ENCODE data around the gene HIPK2. TPM values are rescaled to one million over a fixed set of nuclear protein-coding genes. Genes with fewer than 3 reads are reported as not detected.
A peak's percentile ranks its signal among the peaks of the same experiment; 100 is the strongest.

The HIPK2 gene
- total RNA-seq, 1 donor from 2014 or later = 7.7 TPM

- DNase-seq = no peak
Observed at GRCh38 chr7:139647814-139648390, 129.9 kb downstream of the HIPK2 start.

GRCh38 chr7:139647085-139647484 is 130.7 kb downstream of the HIPK2 start:
- DNase-seq = no peak

DNA sequence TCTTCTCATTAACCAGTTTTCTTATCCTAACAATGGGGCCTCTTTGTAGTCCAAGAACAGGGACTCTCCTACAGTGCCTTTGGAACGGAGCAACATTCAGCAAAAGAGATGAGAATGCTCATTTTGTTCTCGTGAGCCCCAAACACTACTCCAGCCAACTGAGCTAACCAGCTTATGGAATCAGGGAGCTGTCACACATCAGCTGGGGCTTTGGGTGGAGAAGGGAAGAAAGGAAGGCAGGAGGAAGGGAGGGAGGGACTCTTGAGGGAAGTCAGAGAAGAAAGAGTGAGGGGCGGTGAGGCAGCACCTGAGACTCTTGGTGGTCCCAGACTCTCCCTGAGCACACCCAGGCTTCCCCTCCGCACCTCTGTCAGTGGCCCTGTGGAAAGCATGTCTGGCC is 131.2 kb downstream of the HIPK2 start:
- no peak for DNase-seq

- peak; percentile 27 for DNase-seq
Observed at GRCh38 chr7:139645572-139646523, 131.9 kb downstream of the HIPK2 start.

DNA sequence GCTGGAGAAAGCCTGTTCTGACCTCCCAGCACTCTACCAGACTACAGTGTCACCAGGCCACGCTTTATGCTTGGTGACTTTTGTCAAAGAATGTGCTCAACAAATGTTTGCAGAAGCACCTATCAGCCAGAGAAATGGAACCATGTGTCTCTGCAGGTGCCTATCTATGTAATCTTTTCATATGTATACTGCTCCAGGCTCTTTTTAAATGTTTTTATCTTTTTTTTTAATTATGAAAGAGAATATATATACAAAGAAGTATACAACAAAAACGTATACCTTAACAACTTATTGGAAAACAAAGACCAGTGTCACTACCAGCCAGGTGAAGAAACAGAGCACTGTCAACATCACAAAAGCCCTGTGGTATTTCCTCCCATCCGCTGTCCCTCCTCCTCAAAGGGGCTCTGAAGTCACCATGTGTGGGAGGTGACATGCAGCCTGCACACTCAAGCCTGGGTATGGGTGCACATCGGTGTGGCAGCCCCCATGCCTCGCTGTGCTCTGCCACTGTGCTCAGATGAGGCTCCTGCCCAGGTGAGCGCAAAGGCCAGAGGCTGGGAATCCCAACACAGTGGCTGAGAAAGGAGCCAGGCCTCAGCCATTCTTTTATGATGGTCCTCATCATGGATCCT is 133.7 kb downstream of the HIPK2 start:
- DNase-seq = no peak

- DNase-seq = no peak
Observed at GRCh38 chr7:139642283-139642682, 135.5 kb downstream of the HIPK2 start.

DNA sequence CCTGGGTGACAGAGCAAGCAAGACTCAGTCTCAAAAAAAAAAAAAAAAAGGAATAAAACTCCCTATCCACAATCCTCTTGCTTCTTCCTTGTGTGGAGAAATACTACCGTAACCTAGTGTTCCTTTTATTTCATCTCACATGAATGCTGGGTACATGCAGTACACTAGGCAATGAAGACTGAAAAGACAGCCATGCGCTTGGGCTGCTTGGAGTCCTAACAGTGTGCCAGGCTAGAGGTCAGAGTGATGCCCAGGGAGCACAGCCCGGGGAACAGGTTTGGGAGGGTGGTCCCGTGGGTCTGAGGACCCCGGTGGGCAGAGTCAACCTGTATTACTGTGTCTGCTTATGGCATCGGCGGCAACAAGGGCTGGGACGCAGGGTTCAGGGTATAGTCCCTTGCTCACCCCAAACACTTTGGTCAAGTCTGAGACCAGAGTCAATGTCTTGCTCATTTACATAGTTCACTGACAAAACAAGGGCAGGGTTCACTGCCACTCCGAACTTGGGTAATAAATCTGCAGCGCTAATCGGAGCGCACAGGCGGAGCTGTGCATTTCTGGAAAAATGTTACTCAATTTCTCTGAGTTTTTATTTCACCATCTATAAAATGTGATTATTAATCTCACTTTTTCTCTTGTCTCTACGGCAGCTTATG is 136.3 kb downstream of the HIPK2 start:
- DNase-seq = no peak

DNA sequence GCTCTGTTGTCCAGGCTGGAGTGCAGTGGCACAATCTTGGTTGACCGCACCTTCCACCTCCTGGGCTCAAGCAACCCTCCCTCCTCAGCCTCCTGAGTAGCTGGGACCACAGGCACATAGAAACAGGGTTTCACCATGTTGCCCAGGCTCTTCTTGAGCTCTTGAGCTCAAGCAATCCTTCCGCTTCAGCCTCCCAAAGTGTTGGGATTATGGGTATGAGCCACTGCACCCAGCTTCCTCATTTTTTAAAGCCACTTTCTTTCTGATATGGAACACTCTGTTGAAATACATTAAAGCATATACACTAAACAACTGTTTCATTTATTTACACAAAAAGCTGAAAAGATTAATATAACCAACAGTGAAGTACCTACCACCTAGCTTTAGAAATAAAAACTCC is 137.1 kb downstream of the HIPK2 start:
- DNase-seq = no peak

DNA sequence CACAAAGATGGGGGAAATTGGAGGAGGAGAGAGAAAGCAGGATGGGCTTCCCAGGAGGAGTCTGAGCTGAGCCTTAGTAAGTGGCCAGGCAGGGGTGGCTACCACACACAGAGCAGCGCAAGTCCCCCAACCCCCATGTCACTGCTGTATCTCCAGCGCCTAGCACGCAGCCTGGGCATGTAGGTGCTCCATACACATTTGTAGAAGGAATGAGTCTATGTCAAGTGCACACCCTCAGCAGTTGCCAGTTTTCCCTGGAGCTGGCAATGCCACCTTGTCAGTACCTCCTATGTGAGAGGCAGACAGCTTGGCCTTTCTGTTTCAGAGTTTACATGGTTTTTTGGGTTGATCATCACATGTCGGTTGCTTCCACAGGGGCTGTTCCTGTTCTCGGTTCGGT is 138.2 kb downstream of the HIPK2 start:
- no peak for DNase-seq

GRCh38 chr7:139635526-139636302 is 142.1 kb downstream of the HIPK2 start:
- DNase-seq = no peak

DNA sequence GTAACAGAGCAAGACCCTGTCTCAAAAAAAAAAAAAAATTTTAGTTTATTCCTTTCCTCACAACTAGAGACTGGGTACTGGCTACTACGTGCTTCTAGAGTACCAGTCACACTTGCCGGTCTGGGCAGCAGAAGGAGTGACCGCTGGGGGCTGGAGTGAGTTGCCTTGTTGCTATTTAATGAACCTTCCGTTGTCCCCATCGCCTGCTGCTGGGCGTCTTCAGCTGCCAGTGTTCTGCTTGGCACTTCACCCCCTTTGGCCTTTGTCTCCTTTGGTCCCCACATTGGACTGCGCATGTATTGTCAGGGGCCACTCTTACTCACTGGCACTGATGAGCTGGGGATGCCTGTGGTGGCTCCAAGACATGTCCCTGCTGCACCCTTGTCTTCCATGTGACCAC is 143.7 kb downstream of the HIPK2 start:
- no peak for DNase-seq

DNA sequence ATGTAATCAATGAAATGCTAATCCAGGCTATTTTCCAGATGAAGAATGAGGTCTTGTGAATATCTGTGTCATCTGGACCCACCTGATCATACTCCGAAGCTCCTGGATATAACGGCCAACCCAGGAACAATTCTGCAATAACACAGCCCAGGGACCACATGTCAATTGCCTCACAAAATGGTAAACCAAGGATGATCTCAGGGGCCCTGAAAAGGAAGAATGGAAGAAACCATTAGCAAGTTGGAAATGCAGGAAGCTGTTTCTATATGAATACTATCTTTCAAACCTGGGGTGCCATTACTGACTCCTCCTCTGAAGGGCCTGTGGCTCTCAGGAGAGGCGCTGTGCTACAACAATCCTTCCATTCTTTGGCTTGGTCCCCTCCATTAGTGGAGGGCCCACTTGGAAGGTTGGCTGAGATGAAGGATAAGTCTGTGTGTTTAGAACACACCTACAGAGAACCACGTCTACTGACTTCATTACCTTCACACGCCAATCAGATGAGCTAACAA is 146.2 kb downstream of the HIPK2 start:
- no peak for DNase-seq

DNA sequence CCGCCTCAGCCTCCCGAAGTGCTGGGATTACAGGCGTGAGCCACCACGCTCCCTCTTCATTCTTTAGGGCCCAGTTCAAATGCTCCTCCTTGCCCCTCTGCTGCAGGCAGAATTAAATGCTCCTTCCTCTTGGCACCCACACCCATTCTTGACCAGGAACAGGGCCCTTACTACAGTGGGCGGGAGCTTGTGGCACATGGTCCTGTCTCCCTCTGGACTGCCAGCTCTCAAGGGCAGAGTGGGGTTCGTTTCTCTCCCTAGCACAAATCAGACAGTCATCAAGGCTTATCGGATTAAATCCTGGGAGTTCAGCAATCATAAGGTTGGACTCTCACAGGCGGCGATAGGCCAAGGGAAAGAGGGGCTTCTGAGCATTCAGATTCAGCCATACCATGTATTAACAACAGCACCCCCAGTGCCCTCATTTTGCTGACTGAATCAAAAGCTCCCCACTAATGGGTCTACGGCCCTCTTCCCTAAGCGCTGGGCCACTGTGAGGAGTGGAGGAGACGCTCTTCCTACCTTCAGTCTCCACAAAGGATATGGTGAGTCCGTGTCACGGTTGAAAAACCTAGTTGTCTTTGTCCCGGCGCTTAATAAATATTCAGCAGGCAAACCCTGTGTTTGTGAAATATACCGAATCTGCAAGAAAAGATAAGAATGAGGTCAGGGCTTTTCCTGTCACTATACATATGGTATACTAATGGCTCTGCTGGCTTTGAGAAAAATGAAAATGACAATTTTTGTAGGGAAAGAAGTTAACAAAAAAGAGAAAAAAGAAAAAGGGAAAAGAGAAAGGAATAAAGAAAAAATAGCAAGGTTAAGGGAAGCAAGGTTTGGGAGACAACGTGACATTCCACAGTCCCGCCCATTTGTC is 146.9 kb downstream of the HIPK2 start:
- no peak for DNase-seq

DNA sequence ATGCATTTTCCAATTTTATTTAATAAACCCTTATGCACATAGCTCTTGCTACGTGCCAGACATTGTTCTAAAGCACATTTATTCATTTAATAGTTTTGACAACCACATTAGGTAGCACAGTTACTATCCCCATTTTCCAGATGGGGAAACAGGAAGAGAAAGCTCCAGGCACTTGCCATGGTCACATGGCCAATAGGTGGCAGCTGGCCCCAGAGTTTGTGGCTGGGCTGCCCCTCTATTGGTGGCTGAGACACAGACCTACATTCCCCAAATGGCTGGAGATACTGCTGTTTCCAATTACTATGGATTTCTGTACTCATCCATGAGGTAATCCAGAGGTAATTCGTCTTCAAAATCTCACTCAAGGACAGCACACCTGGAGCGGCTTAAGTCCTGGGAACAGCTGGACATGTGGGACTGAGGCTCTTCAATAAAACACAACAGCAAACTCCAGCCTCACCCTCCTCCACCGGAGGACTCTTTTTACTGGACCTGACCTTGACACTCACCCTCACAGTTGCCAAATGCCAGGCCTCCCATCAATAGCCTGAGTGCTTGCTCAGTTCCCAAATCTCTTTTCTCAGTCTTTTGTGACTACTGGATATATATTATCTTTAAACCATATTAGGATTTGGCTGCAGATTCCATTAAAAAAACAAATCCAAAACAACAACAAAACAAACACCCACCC is 148.3 kb downstream of the HIPK2 start:
- DNase-seq = no peak

GRCh38 chr7:139627831-139628230 is 150.0 kb downstream of the HIPK2 start:
- DNase-seq = no peak

DNA sequence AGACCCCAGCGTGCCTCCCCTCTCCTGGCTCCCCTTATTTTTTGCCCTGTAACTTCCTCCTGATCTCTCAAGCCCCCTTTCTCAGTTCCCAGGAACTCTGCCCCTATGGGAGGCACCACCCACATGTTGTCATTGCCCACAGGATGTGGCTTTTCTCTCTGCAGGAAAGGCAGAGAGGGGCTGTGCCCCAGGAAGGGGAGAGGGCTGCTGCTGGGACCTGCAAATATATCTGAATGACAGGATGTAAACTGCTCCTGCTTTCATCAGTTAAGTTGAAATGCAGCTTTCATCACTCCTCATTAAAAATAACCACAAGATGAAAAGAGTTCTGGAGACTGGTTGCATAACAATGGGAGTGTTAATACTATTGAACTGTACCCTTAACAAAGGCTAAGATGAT is 151.0 kb downstream of the HIPK2 start:
- no peak for DNase-seq

GRCh38 chr7:139623518-139623917 is 154.3 kb downstream of the HIPK2 start:
- no peak for DNase-seq

DNA sequence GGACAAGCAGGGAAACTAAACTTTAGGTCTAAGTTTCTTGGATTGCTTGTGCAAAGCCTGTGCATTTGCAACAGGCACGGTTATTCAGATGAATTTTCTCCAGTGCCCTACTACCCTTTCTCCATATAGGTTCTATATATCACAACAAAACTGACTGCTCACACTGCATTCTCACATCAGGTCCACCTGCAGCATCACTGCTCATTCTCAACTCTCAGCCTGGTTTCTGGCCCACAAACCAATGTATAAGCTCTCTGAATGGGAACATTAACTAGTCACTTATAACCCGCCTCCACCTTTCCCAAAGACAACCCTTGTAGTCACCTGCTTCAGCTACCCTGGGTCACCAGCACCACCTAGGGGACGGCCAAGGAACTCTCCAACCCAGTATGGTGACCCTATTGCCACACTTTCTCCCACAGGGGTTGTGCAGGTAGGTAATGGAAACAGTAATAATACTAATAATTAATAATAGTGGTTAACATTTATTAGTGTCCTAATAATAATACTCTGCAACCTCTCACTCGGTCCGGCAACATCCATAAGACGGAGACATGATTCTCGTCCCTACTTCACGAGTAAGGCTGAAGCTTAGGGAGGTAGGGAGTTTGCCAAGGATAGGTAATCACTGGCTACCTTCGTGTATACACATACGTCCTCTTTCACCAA is 157.0 kb downstream of the HIPK2 start:
- no peak for DNase-seq

DNA sequence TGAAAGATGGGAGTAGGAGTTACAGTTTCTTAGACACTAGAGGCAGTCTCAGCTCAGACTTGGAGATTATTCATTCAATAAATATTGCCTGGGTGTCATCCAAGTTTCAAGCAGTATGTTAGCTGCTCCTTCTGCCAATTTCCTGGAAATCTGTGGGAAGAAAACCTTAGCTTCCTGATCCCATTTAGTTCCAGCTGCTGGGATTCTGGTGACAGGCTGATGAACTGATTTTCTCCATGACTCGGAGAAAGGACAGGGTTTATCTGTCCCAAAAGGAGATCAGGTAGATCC is 158.5 kb downstream of the HIPK2 start:
- peak; percentile 77 for DNase-seq
